Measurements from ENCODE around the gene ERH.

The ERH gene

GRCh38 chr14:69337984-69338383, 60.1 kb downstream of the ERH start:
- H3K9ac ChIP-seq (ENCODE audit: low read length): no peak overlapping the region
- no peaks in the 10 kb centered on the region for H3K9me3 ChIP-seq (replicated peaks; ENCODE audit: insufficient read depth, low read length)
- no peak overlapping the region for H3K4me3 ChIP-seq (ENCODE audit: low read length)
- H3K27me3 ChIP-seq (replicated peaks; ENCODE audit: insufficient read depth, low read length): no peaks in the 10 kb centered on the region
- TF ChIP-seq CTCF (IDR thresholded peaks at IDR 0.05; ENCODE audit: low read length): no peak
- no peak for TF ChIP-seq EZH2phosphoT487 (IDR thresholded peaks at IDR 0.05; ENCODE audit: low read length)
- TF ChIP-seq EZH2 (optimal IDR thresholded peaks at IDR 0.05; ENCODE audit: low read depth, low read length): no peak
- no peaks in the 10 kb centered on the region for H3K79me2 ChIP-seq (ENCODE audit: low read length)
- H3K27ac ChIP-seq (ENCODE audit: low read length): no peak overlapping the region
- no peaks in the 10 kb centered on the region for H4K20me1 ChIP-seq (ENCODE audit: insufficient read depth, low read length)
- no peak for DNase-seq
- H3K4me1 ChIP-seq (ENCODE audit: low read length): no peaks in the 10 kb centered on the region
- no peaks in the 10 kb centered on the region for H3K36me3 ChIP-seq (replicated peaks; ENCODE audit: insufficient read depth, low read length)
- no peaks in the 10 kb centered on the region for H3F3A ChIP-seq (ENCODE audit: insufficient read depth, low read length)
- no peak overlapping the region for H2AFZ ChIP-seq (ENCODE audit: low read length)
- H3K4me2 ChIP-seq (ENCODE audit: low read depth, low read length): no peak overlapping the region
- no peaks in the 10 kb centered on the region for H3K9me2 ChIP-seq (replicated peaks; ENCODE audit: insufficient read depth, low read length)

- Histone ChIP-seq H3K4me3 (ENCODE audit: low read length) (no peak overlapping the region), H3K9me2 (replicated peaks; ENCODE audit: insufficient read depth, low read length) (no peaks in the 10 kb centered on the region), H3K36me3 (replicated peaks; ENCODE audit: insufficient read depth, low read length) (no peaks in the 10 kb centered on the region), H3K27me3 (replicated peaks; ENCODE audit: insufficient read depth, low read length) (no peaks in the 10 kb centered on the region), H3K27ac (ENCODE audit: low read length) (no peak overlapping the region), H4K20me1 (ENCODE audit: insufficient read depth, low read length) (no peaks in the 10 kb centered on the region), H3K79me2 (ENCODE audit: low read length) (no peaks in the 10 kb centered on the region), H3K4me2 (ENCODE audit: low read depth, low read length) (no peak overlapping the region), H3K9me3 (replicated peaks; ENCODE audit: insufficient read depth, low read length) (no peaks in the 10 kb centered on the region), H3F3A (ENCODE audit: insufficient read depth, low read length) (no peaks in the 10 kb centered on the region), H3K9ac (ENCODE audit: low read length) (no peak overlapping the region), H2AFZ (ENCODE audit: low read length) (no peak overlapping the region), H3K4me1 (ENCODE audit: low read length) (no peaks in the 10 kb centered on the region)
- TF ChIP-seq CTCF (IDR thresholded peaks at IDR 0.05; ENCODE audit: low read length) (no peak), EZH2phosphoT487 (IDR thresholded peaks at IDR 0.05; ENCODE audit: low read length) (no peak), EZH2 (optimal IDR thresholded peaks at IDR 0.05; ENCODE audit: low read depth, low read length) (no peak)
- no peak for DNase-seq
These were observed 62.7 kb downstream of the ERH start for GRCh38 chr14:69335371-69335771.

GRCh38 chr14:69334576-69334975, 63.5 kb downstream of the ERH start:
- Histone ChIP-seq H3K79me2 (ENCODE audit: low read length) (no peaks in the 10 kb centered on the region), H3K27me3 (replicated peaks; ENCODE audit: insufficient read depth, low read length) (no peaks in the 10 kb centered on the region), H3K9me3 (replicated peaks; ENCODE audit: insufficient read depth, low read length) (no peaks in the 10 kb centered on the region), H3K4me3 (ENCODE audit: low read length) (no peak overlapping the region), H3K36me3 (replicated peaks; ENCODE audit: insufficient read depth, low read length) (no peaks in the 10 kb centered on the region), H4K20me1 (ENCODE audit: insufficient read depth, low read length) (no peaks in the 10 kb centered on the region), H2AFZ (ENCODE audit: low read length) (no peak overlapping the region), H3K9me2 (replicated peaks; ENCODE audit: insufficient read depth, low read length) (no peaks in the 10 kb centered on the region), H3K4me2 (ENCODE audit: low read depth, low read length) (no peak overlapping the region), H3K9ac (ENCODE audit: low read length) (no peak overlapping the region), H3K4me1 (ENCODE audit: low read length) (no peaks in the 10 kb centered on the region), H3K27ac (ENCODE audit: low read length) (no peak overlapping the region), H3F3A (ENCODE audit: insufficient read depth, low read length) (no peaks in the 10 kb centered on the region; the same call in 1 of the 2 replicates)
- TF ChIP-seq CTCF (IDR thresholded peaks at IDR 0.05; ENCODE audit: low read length) (no peak), EZH2phosphoT487 (IDR thresholded peaks at IDR 0.05; ENCODE audit: low read length) (no peak), EZH2 (optimal IDR thresholded peaks at IDR 0.05; ENCODE audit: low read depth, low read length) (no peak)
- DNase-seq: no peak

Measured in MM.1S (cell line).